ENCODE results near the gene MLH3. TPM values are rescaled to one million over a fixed set of nuclear protein-coding genes. Genes with fewer than 3 reads are reported as not detected.

The MLH3 gene
- total RNA-seq, 4 donors from 2014 or later = 24.5 to 40.7 (median 32.9) TPM

DNA sequence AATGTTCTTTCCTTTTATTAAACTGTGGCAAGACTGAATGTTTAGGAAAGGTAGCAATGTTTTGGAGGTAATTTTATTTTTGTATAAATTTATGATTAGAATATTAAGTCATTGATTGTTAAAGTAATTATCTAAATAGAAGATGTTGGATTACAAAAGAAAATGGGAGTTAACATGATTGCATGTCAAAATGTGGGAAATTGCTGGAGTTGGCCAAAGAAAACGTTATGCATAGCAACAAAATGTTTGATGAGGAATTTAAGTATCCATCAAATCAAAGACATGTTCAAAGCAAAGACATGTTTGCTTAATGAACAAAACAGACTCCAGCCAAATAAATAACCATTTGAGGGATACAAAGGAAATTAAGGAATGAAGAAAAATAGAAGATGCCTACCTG lies 3.2 kb upstream of the MLH3 start:
- H3K27me3 ChIP-seq = no peaks in the 10 kb centered on the region
- peaks cover 10 to 23% (median 20%) of the 10 kb centered on the region in 4 donors for H3K4me1 ChIP-seq
- intact Hi-C loops (cut with DNase I) = no loop called here
- DNase-seq (ENCODE audit: extremely low spot score) = no peak
- no peaks in the 10 kb centered on the region for H3K9me3 ChIP-seq
- H3K36me3 ChIP-seq = no peaks in the 10 kb centered on the region
- TF ChIP-seq, protein P1, sequence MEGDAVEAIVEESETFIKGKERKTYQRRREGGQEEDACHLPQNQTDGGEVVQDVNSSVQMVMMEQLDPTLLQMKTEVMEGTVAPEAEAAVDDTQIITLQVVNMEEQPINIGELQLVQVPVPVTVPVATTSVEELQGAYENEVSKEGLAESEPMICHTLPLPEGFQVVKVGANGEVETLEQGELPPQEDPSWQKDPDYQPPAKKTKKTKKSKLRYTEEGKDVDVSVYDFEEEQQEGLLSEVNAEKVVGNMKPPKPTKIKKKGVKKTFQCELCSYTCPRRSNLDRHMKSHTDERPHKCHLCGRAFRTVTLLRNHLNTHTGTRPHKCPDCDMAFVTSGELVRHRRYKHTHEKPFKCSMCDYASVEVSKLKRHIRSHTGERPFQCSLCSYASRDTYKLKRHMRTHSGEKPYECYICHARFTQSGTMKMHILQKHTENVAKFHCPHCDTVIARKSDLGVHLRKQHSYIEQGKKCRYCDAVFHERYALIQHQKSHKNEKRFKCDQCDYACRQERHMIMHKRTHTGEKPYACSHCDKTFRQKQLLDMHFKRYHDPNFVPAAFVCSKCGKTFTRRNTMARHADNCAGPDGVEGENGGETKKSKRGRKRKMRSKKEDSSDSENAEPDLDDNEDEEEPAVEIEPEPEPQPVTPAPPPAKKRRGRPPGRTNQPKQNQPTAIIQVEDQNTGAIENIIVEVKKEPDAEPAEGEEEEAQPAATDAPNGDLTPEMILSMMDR (IDR thresholded peaks at IDR 0.05) = no peak
- TF ChIP-seq POLR2A (IDR thresholded peaks at IDR 0.05; ENCODE audit: low read depth) = no peak
- no peak for TF ChIP-seq EP300 (IDR thresholded peaks at IDR 0.05)
- TF ChIP-seq POLR2AphosphoS5 (IDR thresholded peaks at IDR 0.05) = no peak
- no peak overlapping the region for H3K4me3 ChIP-seq
- 58% methylated on average over 1 of the region's 1 CpG for WGBS
- no peak overlapping the region for H3K27ac ChIP-seq (replicated peaks in 1 of 4)

GRCh38 chr14:75053396-75054291 lies 2.4 kb upstream of the MLH3 start:
- WGBS = 58% methylated on average over 5 of the region's 5 CpGs
- intact Hi-C loops (cut with DNase I) = no loop called here
- TF ChIP-seq, protein P1 (IDR thresholded peaks at IDR 0.05) = no peak
- TF ChIP-seq EP300 (IDR thresholded peaks at IDR 0.05) (no peak), POLR2AphosphoS5 (IDR thresholded peaks at IDR 0.05) (no peak), POLR2A (IDR thresholded peaks at IDR 0.05; ENCODE audit: low read depth) (no peak)
- Histone ChIP-seq H3K27ac (replicated peaks in 1 of 4) (no peak overlapping the region), H3K27me3 (no peaks in the 10 kb centered on the region), H3K4me1 (peaks cover 18 to 31% (median 28%) of the 10 kb centered on the region in 4 donors), H3K9me3 (no peaks in the 10 kb centered on the region), H3K4me3 (no peak overlapping the region), H3K36me3 (no peaks in the 10 kb centered on the region)
- DNase-seq (ENCODE audit: extremely low spot score) = no peak

DNA sequence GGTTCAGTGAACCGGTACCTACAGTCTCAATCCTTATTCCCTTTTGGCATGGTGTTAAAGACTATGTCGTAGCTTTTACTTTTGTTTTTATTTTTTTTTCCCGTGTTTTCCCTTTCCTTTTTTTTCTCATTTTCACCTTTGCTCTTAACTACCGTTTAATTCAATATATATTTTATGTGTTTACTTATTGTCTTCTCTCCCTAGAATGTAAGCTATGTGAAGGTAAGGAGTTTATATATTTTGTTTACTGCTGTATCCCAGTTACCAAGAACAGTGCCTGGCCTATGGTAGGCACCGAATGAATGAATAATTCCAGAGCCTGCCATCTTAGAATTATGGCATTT lies 261 bp upstream of the MLH3 start:
- H3K4me3 ChIP-seq = peak overlapping the region; percentile 65 to 73 (median 68)
- no peaks in the 10 kb centered on the region for H3K36me3 ChIP-seq
- peak overlapping the region; percentile 88 to 93 (median 91) for H3K27ac ChIP-seq (replicated peaks in 1 of 4)
- H3K9me3 ChIP-seq = no peaks in the 10 kb centered on the region
- no peak for DNase-seq (ENCODE audit: extremely low spot score)
- TF ChIP-seq POLR2AphosphoS5 (IDR thresholded peaks at IDR 0.05) (no peak), EP300 (IDR thresholded peaks at IDR 0.05) (no peak), POLR2A (IDR thresholded peaks at IDR 0.05; ENCODE audit: low read depth) (no peak)
- TF ChIP-seq, protein P1 (IDR thresholded peaks at IDR 0.05) = no peak
- intact Hi-C loops (cut with DNase I) = no loop called here
- 24% methylated on average over 5 of the region's 5 CpGs for WGBS
- H3K27me3 ChIP-seq = no peaks in the 10 kb centered on the region
- peaks cover 23 to 51% (median 39%) of the 10 kb centered on the region in 4 donors for H3K4me1 ChIP-seq

- Histone ChIP-seq H3K27me3 (no peaks in the 10 kb centered on the region), H3K4me1 (peaks cover 28 to 68% (median 55%) of the 10 kb centered on the region in 4 donors), H3K4me3 (peak overlapping the region in 2 of 4 donors; percentile 68 to 73), H3K36me3 (no peaks in the 10 kb centered on the region), H3K27ac (replicated peaks in 1 of 4) (peak overlapping the region; percentile 88 to 93 (median 91)), H3K9me3 (no peaks in the 10 kb centered on the region)
- WGBS = 75% methylated on average over 3 of the region's 3 CpGs
- intact Hi-C loops (cut with DNase I) = no loop called here
- TF ChIP-seq, protein P1 (IDR thresholded peaks at IDR 0.05) = no peak
- TF ChIP-seq POLR2AphosphoS5 (IDR thresholded peaks at IDR 0.05) (peak in 1 of 2 donors; percentile 26), EP300 (IDR thresholded peaks at IDR 0.05) (no peak), POLR2A (IDR thresholded peaks at IDR 0.05; ENCODE audit: low read depth) (no peak)
- DNase-seq (ENCODE audit: extremely low spot score) = no peak
These were observed 1.5 kb downstream of the MLH3 start for GRCh38 chr14:75049731-75050201.

Measured in esophagus muscularis mucosa (tissue), 4 donors.